ENCODE results near the gene UNC80.

DNA sequence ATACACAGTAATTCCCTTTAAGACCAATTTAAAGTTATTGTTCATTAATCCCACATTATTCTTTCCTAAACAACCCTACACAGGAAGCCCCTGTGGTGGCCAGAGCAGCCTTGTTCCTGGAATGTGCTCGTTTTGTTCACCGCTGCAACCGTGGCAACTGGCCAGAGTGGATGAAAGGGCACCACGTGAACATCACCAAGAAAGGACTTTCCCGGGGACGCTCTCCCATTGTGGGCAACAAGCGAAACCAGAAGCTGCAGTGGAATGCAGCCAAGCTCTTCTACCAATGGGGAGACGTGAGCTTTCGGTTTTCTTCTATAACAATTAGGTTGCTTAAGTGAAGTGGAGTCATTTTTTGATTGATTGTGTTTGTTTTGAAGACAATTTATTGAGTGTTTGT lies 101.0 kb downstream of the UNC80 start:
- TF ChIP-seq, protein P1, sequence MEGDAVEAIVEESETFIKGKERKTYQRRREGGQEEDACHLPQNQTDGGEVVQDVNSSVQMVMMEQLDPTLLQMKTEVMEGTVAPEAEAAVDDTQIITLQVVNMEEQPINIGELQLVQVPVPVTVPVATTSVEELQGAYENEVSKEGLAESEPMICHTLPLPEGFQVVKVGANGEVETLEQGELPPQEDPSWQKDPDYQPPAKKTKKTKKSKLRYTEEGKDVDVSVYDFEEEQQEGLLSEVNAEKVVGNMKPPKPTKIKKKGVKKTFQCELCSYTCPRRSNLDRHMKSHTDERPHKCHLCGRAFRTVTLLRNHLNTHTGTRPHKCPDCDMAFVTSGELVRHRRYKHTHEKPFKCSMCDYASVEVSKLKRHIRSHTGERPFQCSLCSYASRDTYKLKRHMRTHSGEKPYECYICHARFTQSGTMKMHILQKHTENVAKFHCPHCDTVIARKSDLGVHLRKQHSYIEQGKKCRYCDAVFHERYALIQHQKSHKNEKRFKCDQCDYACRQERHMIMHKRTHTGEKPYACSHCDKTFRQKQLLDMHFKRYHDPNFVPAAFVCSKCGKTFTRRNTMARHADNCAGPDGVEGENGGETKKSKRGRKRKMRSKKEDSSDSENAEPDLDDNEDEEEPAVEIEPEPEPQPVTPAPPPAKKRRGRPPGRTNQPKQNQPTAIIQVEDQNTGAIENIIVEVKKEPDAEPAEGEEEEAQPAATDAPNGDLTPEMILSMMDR (IDR thresholded peaks at IDR 0.05; ENCODE audit: insufficient read depth, low read length, poor library complexity, severe bottlenecking): no peak
- TF ChIP-seq EZH2phosphoT487 (conservative IDR thresholded peaks at IDR 0.05; ENCODE audit: low read length): no peak

Data from SU-DHL-6 (cell line).